Panc1 (cell line): ENCODE results near the gene POU2AF2.

Source experiments
- SIN3A ChIP-seq: IDR thresholded peaks from 2 replicates; pipeline ENCODE4 v1.6.1; 2012; ENCODE audit warnings: low read depth, mild to moderate bottlenecking, low read length, moderate library complexity, borderline replicate concordance; ENCODE audit not compliant: insufficient read depth
- TF ChIP-seq, protein P1 (sequence below): fragments of 450-650 bp; IDR thresholded peaks from 2 replicates; pipeline ENCODE4 v1.5.1; 2017; ENCODE audit warnings: mild to moderate bottlenecking

DNA sequence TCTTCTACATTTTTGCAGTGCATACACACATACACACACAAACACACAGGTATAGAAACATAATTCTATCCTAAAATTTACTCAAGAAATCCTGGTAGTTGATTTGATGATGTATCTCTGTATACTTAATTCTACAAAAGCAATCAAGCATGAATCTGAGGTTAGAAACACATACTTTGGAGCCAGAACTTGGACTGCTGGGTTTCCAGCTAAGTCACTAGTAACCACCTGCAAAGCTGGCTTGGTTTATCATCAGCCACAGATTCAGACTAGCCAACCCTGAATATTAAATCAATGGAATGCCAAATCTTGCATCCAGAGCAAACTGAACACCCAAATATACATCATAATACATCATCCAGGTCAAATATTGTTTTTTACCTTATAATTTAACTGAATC lies 24.8 kb upstream of the POU2AF2 start:
- TF ChIP-seq, protein P1, sequence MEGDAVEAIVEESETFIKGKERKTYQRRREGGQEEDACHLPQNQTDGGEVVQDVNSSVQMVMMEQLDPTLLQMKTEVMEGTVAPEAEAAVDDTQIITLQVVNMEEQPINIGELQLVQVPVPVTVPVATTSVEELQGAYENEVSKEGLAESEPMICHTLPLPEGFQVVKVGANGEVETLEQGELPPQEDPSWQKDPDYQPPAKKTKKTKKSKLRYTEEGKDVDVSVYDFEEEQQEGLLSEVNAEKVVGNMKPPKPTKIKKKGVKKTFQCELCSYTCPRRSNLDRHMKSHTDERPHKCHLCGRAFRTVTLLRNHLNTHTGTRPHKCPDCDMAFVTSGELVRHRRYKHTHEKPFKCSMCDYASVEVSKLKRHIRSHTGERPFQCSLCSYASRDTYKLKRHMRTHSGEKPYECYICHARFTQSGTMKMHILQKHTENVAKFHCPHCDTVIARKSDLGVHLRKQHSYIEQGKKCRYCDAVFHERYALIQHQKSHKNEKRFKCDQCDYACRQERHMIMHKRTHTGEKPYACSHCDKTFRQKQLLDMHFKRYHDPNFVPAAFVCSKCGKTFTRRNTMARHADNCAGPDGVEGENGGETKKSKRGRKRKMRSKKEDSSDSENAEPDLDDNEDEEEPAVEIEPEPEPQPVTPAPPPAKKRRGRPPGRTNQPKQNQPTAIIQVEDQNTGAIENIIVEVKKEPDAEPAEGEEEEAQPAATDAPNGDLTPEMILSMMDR: no peak
- TF ChIP-seq SIN3A: no peak
